HL-60/S4 (cell line): ENCODE measurements around the gene LRP1B.

Experiments used
- in situ Hi-C: fragments of 300-500 bp; cut with MboI; formaldehyde crosslinking; loops from 2 replicates; pipeline ENCODE4 v1.14.3; 2022; ENCODE audit warnings: low sequenced_read_pairs

The LRP1B gene

GRCh38 chr2:141065042-141065441 is 1065.8 kb downstream of the LRP1B start:
- in situ Hi-C loops: no loop called here

GRCh38 chr2:141063406-141063805 is 1067.4 kb downstream of the LRP1B start:
- in situ Hi-C loops: no loop called here

- in situ Hi-C loops: no loop called here
Measured at GRCh38 chr2:141062443-141062842, 1068.4 kb downstream of the LRP1B start.

- in situ Hi-C loops: no loop called here
Measured at GRCh38 chr2:141062031-141062430, 1068.8 kb downstream of the LRP1B start.

GRCh38 chr2:141058556-141058955 is 1072.3 kb downstream of the LRP1B start:
- in situ Hi-C loops: no loop called here

- in situ Hi-C loops: no loop called here
Measured at GRCh38 chr2:141055531-141055930, 1075.3 kb downstream of the LRP1B start.

GRCh38 chr2:141048951-141049350 is 1081.9 kb downstream of the LRP1B start:
- in situ Hi-C loops: no loop called here

- in situ Hi-C loops: no loop called here
Measured at GRCh38 chr2:141041281-141041680, 1089.5 kb downstream of the LRP1B start.

GRCh38 chr2:141038341-141038740 is 1092.5 kb downstream of the LRP1B start:
- in situ Hi-C loops: no loop called here

GRCh38 chr2:141037361-141037760 is 1093.5 kb downstream of the LRP1B start:
- in situ Hi-C loops: no loop called here

- in situ Hi-C loops: no loop called here
Measured at GRCh38 chr2:141035846-141036420, 1094.9 kb downstream of the LRP1B start.

GRCh38 chr2:141029428-141030078 is 1101.3 kb downstream of the LRP1B start:
- in situ Hi-C loops: no loop called here

- in situ Hi-C loops: no loop called here
Measured at GRCh38 chr2:141027221-141027620, 1103.6 kb downstream of the LRP1B start.

GRCh38 chr2:141021611-141022010 is 1109.2 kb downstream of the LRP1B start:
- in situ Hi-C loops: no loop called here

GRCh38 chr2:141021109-141021508 is 1109.7 kb downstream of the LRP1B start:
- in situ Hi-C loops: no loop called here

GRCh38 chr2:141020346-141020745 is 1110.5 kb downstream of the LRP1B start:
- in situ Hi-C loops: no loop called here

GRCh38 chr2:141015341-141016047 is 1115.3 kb downstream of the LRP1B start:
- in situ Hi-C loops: no loop called here

GRCh38 chr2:141003967-141004657 is 1126.7 kb downstream of the LRP1B start:
- in situ Hi-C loops: no loop called here

- in situ Hi-C loops: no loop called here
Measured at GRCh38 chr2:141001750-141002149, 1129.1 kb downstream of the LRP1B start.

- in situ Hi-C loops: no loop called here
Measured at GRCh38 chr2:140998577-140998976, 1132.2 kb downstream of the LRP1B start.

GRCh38 chr2:140998017-140998416 is 1132.8 kb downstream of the LRP1B start:
- in situ Hi-C loops: no loop called here

- in situ Hi-C loops: no loop called here
Measured at GRCh38 chr2:140994856-140995255, 1136.0 kb downstream of the LRP1B start.
